ENCODE results near the gene RPL22. TPM values are rescaled to one million over a fixed set of nuclear protein-coding genes. Genes with fewer than 3 reads are reported as not detected.

Gene RPL22
- total and polyA plus RNA-seq, 2 of the 8 experiments (the other 6 are each of a cell fraction or from before 2014, with no cell fraction given) = 133 to 521 TPM

DNA sequence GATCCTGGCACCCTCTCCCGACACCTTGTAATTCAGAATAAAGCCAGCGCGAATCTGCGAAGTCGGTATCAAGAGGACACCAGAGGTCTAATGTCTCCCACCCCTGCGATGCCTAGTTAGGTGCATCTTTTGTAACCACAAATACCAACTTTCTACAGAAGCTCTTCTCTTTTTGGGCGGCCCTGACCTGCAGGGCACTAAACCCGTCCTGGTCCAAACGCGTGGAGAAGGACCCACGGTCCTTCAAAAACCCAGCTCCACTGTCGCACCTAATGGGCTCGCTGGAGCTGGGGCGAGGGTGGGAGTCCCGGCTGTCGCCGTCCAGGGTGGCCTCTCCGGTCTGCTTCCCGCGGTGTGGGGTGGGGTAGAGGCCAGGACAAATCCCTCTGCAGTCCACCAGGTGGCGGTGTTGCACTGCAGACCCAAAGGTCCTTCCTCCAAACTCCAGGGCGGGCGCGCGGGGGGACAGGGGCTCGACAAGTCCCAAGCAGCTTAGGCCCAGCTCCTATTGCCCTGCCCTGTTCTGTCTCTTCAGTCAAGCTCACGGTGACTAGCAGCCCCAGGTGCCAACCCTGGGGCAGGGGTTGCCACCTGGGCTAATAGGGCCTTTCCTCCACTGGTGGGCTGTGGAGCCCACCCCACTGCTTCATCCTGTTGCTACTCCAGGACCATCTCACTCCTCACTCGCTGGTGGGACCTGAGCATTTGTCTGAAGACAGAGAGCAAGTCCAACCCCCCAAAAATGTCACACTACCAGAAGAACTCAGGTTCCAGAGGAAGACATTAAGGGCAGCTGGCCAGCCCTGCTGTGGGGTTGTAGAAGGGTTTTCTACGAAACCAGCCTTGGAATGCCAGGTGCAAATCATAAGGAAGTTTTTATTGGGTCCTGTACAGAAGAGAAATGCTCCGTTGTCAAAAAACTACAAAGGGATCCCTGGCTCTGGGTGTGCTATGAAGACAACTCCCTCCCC is 47.4 kb upstream of the RPL22 start:
- peaks cover 9 to 26% of the 10 kb centered on the region in 2 experiments for H4K20me1 ChIP-seq (replicated peaks in 1 of 2; ENCODE audit: control insufficient read depth in 1 of 2, insufficient read depth in 2 of 2, low read length in 2 of 2)
- H4K5ac ChIP-seq (ENCODE audit: insufficient read length, low read depth, low read length) = no peak overlapping the region
- peak overlapping the region; percentile 59 to 91 (median 80) for H3K4me3 ChIP-seq (ENCODE audit: extremely low read depth in 1 of 4, insufficient read depth in 2 of 4, low read depth in 3 of 4, low read length in 4 of 4)
- CTCF ChIA-PET (ENCODE audit: partially characterized antibody) = interaction anchor here (0.6 to 19.1 kb wide), 59 partner anchors 9 to 1659 kb away, joined by 3 to 353 read pairs (median 4); partner anchors contain the start of genes ACOT7, GPR153, ICMT and RNF207
- H2BK120ac ChIP-seq (replicated peaks; ENCODE audit: low read depth, low read length) = no peak overlapping the region
- no peak overlapping the region for H4K91ac ChIP-seq (replicated peaks; ENCODE audit: insufficient read length, low read length)
- H2BK15ac ChIP-seq (ENCODE audit: low read length) = peak overlapping the region; percentile 4; the same call in 1 of the 2 replicates
- H3K9ac ChIP-seq (replicated peaks in 1 of 4; ENCODE audit: extremely low read depth in 1 of 4, low read depth in 3 of 4, low read length in 3 of 4) = no peak overlapping the region
- H2AFZ ChIP-seq (ENCODE audit: low read length) = no peak overlapping the region
- peaks cover 18 to 48% (median 37%) of the 10 kb centered on the region in 4 experiments for H3K27me3 ChIP-seq (replicated peaks in 1 of 4; ENCODE audit: control insufficient read depth in 3 of 4, extremely low read depth in 1 of 4, insufficient read depth in 3 of 4, low read length in 3 of 4)
- H4K8ac ChIP-seq (ENCODE audit: extremely low read depth, insufficient read depth, low read length) = no peak overlapping the region
- no peak overlapping the region; the same call in 1 of the 2 replicates for H2BK12ac ChIP-seq (ENCODE audit: low read depth, low read length)
- H3K23ac ChIP-seq (ENCODE audit: insufficient read length) = no peak overlapping the region
- peak overlapping the region; percentile 56; the same call in 1 of the 2 replicates for H2BK5ac ChIP-seq (ENCODE audit: low read depth, low read length)
- no peak overlapping the region for H2BK20ac ChIP-seq (ENCODE audit: low read length)
- no peaks in the 10 kb centered on the region for H3K36me3 ChIP-seq (ENCODE audit: control insufficient read depth in 2 of 4, insufficient read depth in 4 of 4, low read length in 3 of 4)
- no peaks in the 10 kb centered on the region for H3K9me3 ChIP-seq (ENCODE audit: insufficient read depth in 2 of 2, low read depth in 1 of 2, low read length in 1 of 2)
- peaks cover 4 to 28% (median 21%) of the 10 kb centered on the region in 4 experiments for H3K4me1 ChIP-seq (replicated peaks in 1 of 4; ENCODE audit: control insufficient read depth in 3 of 4, insufficient read depth in 4 of 4, low read length in 3 of 4)
- POLR2A ChIA-PET (ENCODE audit: partially characterized antibody) = interaction anchor here (0.7 to 9.3 kb wide), 28 partner anchors 9 to 318 kb away, joined by 3 to 64 read pairs (median 3); partner anchors contain the start of genes GPR153, ICMT, RNF207 and RPL22
- no peak overlapping the region for H3K27ac ChIP-seq (ENCODE audit: low read depth, low read length)
- H3K23me2 ChIP-seq (ENCODE audit: low read depth, low read length) = peaks cover 23% of the 10 kb centered on the region; the same call in 1 of the 2 replicates
- no peak overlapping the region for H3K4ac ChIP-seq (replicated peaks; ENCODE audit: insufficient read length, low read depth, low read length)
- H3K79me2 ChIP-seq (ENCODE audit: control insufficient read depth in 1 of 2, insufficient read depth in 2 of 2, low read length in 2 of 2) = no peaks in the 10 kb centered on the region; a peak in 1 of 4 replicates
- H3K14ac ChIP-seq (ENCODE audit: insufficient read length) = no peak overlapping the region
- H3K18ac ChIP-seq (ENCODE audit: extremely low read depth, low read length) = peak overlapping the region; percentile 60; the same call in 1 of the 2 replicates
- H3K79me1 ChIP-seq (ENCODE audit: low read depth, low read length) = no peaks in the 10 kb centered on the region
- FAIRE-seq = no peak
- 17% methylated on average over 30 of the region's 30 CpGs; no CpG with 5 or more reads in 1 of the 2 experiments for WGBS, 2 experiments (ENCODE audit: extremely low coverage in 1 of 2, insufficient coverage in 1 of 2, insufficient read length in 1 of 2, insufficient replicate concordance in 2 of 2, low coverage in 1 of 2, low lambda C conversion rate in 2 of 2, missing lambda C conversion rate in 1 of 2)
- DNase-seq (ENCODE audit: low read depth in 1 of 2, low spot score in 2 of 2) = peak in 1 of 2 experiments; percentile 96
- H3K4me2 ChIP-seq (ENCODE audit: insufficient read depth in 1 of 2, low read depth in 2 of 2, low read length in 2 of 2) = peak overlapping the region; percentile 18 to 92
- H3K56ac ChIP-seq (replicated peaks; ENCODE audit: insufficient read length, low read depth, low read length) = no peak overlapping the region
- no peak overlapping the region for H2AK5ac ChIP-seq (ENCODE audit: low read depth, low read length)
- TF ChIP-seq BACH1 (IDR thresholded peaks at IDR 0.05; ENCODE audit: low read length) (no peak), RXRA (IDR thresholded peaks at IDR 0.05; ENCODE audit: insufficient read depth, low read depth, low read length) (no peak), EP300 (IDR thresholded peaks at IDR 0.05; ENCODE audit: borderline replicate concordance in 1 of 2, low read depth in 2 of 2, low read length in 2 of 2) (no peak; a peak in 1 of 3 replicates), RNF2 (IDR thresholded peaks at IDR 0.05; ENCODE audit: borderline replicate concordance, low read depth, low read length, missing control alignments, poor library complexity, severe bottlenecking) (no peak), POLR2AphosphoS5 (IDR thresholded peaks at IDR 0.05; ENCODE audit: low read depth, low read length) (peak; percentile 28), RFX5 (IDR thresholded peaks at IDR 0.05; ENCODE audit: borderline replicate concordance, low read depth, low read length) (no peak), CBX8 (IDR thresholded peaks at IDR 0.05; ENCODE audit: borderline replicate concordance, low read depth, low read length) (no peak), CEBPB (IDR thresholded peaks at IDR 0.05; ENCODE audit: low read depth, low read length) (no peak), SRF (IDR thresholded peaks at IDR 0.05; ENCODE audit: low read depth, low read length) (no peak), SAP30 (IDR thresholded peaks at IDR 0.05; ENCODE audit: insufficient read depth, insufficient replicate concordance, low read length) (no peak)
